SK-N-SH treated with all-trans-retinoic acid at 6 μM for 48 hours (cell line): ENCODE measurements around the gene DENR.

Source experiments
- ATAC-seq: fragments of 200-7000 bp; cut with Tn5 transposase; 3 replicates; pipeline ENCODE4 v1.9.1; 2020; ENCODE audit warnings: mild to moderate bottlenecking, moderate library complexity
- ARNTL ChIP-seq: fragments of 450-650 bp; formaldehyde crosslinking; IDR thresholded peaks from 2 replicates; pipeline ENCODE4 v1.5.0; 2020; ENCODE audit warnings: low read depth, mild to moderate bottlenecking, moderate library complexity, borderline replicate concordance
- BACH2 ChIP-seq: fragments of 250-450 bp; sonication (Bioruptor Pico); IDR thresholded peaks from 2 replicates; pipeline ENCODE4 v1.9.0; 2021; ENCODE audit warnings: mild to moderate bottlenecking, borderline replicate concordance
- CSDC2 ChIP-seq: fragments of 250-450 bp; sonication (Bioruptor Pico); IDR thresholded peaks from 2 replicates; pipeline ENCODE4 v1.5.0; 2020; ENCODE audit warnings: mild to moderate bottlenecking, moderate library complexity
- ESRRG ChIP-seq: fragments of 250-450 bp; sonication (Bioruptor Pico); IDR thresholded peaks from 2 replicates; pipeline ENCODE4 v1.6.1; 2021; ENCODE audit warnings: mild to moderate bottlenecking
- GLIS3 ChIP-seq: fragments of 250-450 bp; sonication (Bioruptor Pico); IDR thresholded peaks from 2 replicates; pipeline ENCODE4 v1.5.0; 2020; ENCODE audit warnings: mild to moderate bottlenecking, moderate library complexity
- ISL1 ChIP-seq: fragments of 250-450 bp; sonication (Bioruptor Pico); IDR thresholded peaks from 2 replicates; pipeline ENCODE4 v2.1.2; 2022; ENCODE audit warnings: mild to moderate bottlenecking, moderate library complexity
- PPARA ChIP-seq: fragments of 250-450 bp; sonication (Bioruptor Pico); IDR thresholded peaks from 2 replicates; pipeline ENCODE4 v1.5.0; 2020; ENCODE audit warnings: mild to moderate bottlenecking, borderline replicate concordance
- RARB ChIP-seq: fragments of 250-450 bp; sonication (Bioruptor Pico); IDR thresholded peaks from 2 replicates; pipeline ENCODE4 v1.8.0; 2021; ENCODE audit warnings: mild to moderate bottlenecking, moderate library complexity
- TCF4 ChIP-seq: fragments of 250-450 bp; sonication (Bioruptor Pico); IDR thresholded peaks from 2 replicates; pipeline ENCODE4 v1.8.0; 2021; ENCODE audit warnings: mild to moderate bottlenecking, moderate library complexity, borderline replicate concordance
- TOX ChIP-seq: fragments of 250-450 bp; sonication (Bioruptor Pico); IDR thresholded peaks from 2 replicates; pipeline ENCODE4 v1.8.0; 2021; ENCODE audit warnings: mild to moderate bottlenecking, moderate library complexity, borderline replicate concordance
- ZC3H10 ChIP-seq: fragments of 250-450 bp; sonication (Bioruptor Pico); IDR thresholded peaks from 2 replicates; pipeline ENCODE4 v1.5.1; 2021; ENCODE audit warnings: mild to moderate bottlenecking, moderate library complexity
- ZFP3 ChIP-seq: fragments of 250-450 bp; sonication (Bioruptor Pico); IDR thresholded peaks from 2 replicates; pipeline ENCODE4 v1.5.0; 2020; ENCODE audit warnings: mild to moderate bottlenecking, moderate library complexity
- ZFP30 ChIP-seq: fragments of 450-650 bp; formaldehyde crosslinking; IDR thresholded peaks from 2 replicates; pipeline ENCODE4 v1.5.0; 2022; ENCODE audit warnings: mild to moderate bottlenecking, moderate library complexity
- ZNF565 ChIP-seq: fragments of 450-650 bp; formaldehyde crosslinking; conservative IDR thresholded peaks from 2 replicates; pipeline ENCODE4 v1.5.0; 2020; ENCODE audit warnings: low read depth, mild to moderate bottlenecking, moderate library complexity
- ZNF70 ChIP-seq: fragments of 450-650 bp; formaldehyde crosslinking; IDR thresholded peaks from 2 replicates; pipeline ENCODE4 v1.5.0; 2020; ENCODE audit warnings: mild to moderate bottlenecking, moderate library complexity
- ZNF8 ChIP-seq: fragments of 450-650 bp; formaldehyde crosslinking; IDR thresholded peaks from 2 replicates; pipeline ENCODE4 v1.5.0; 2020; ENCODE audit warnings: mild to moderate bottlenecking, moderate library complexity
- TF ChIP-seq, protein P1 (sequence below): fragments of 250-450 bp; sonication (Bioruptor Pico); IDR thresholded peaks from 2 replicates; pipeline ENCODE4 v1.5.1; 2021; ENCODE audit warnings: mild to moderate bottlenecking, moderate library complexity
- TF ChIP-seq, protein P2 (sequence below): fragments of 250-450 bp; sonication (Bioruptor Pico); IDR thresholded peaks from 2 replicates; pipeline ENCODE4 v1.5.1; 2020; ENCODE audit warnings: low read depth, mild to moderate bottlenecking, moderate library complexity
- TF ChIP-seq, protein P3 (sequence below): fragments of 250-450 bp; sonication (Bioruptor Pico); IDR thresholded peaks from 2 replicates; pipeline ENCODE4 v1.8.0; 2020; ENCODE audit warnings: mild to moderate bottlenecking, moderate library complexity, borderline replicate concordance
- TF ChIP-seq, protein P4 (sequence below): fragments of 250-450 bp; sonication (Bioruptor Pico); IDR thresholded peaks from 2 replicates; pipeline ENCODE4 v1.8.0; 2021; ENCODE audit warnings: low read depth, mild to moderate bottlenecking, moderate library complexity, borderline replicate concordance
- TF ChIP-seq, protein P5 (sequence below): fragments of 250-450 bp; sonication (Bioruptor Pico); IDR thresholded peaks from 2 replicates; pipeline ENCODE4 v1.5.0; 2020; ENCODE audit warnings: mild to moderate bottlenecking, moderate library complexity

DENR gene

DNA sequence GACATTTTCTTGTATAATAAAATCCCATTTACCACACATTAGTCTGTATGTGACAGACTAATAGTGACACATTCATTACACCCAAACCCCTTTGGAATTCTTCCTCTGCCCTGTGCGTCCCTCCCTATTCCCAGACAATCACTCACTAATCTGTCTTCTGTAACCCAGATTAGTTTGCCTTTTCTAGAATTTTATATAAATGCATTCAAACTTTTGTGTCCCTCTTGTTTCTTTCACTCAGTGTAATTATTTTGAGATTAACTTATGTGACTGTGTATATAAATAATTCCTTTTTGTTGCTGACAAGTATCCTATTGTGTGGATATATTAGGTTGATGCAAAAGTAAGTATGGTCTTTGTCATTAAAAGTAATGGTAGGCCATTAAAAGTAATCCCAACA lies 55.0 kb downstream of the DENR start:
- no peak for ATAC-seq
- TF ChIP-seq ZFP30 (CRISPR knock-in tag) (no peak), CSDC2 (CRISPR knock-in tag) (no peak), TOX (no peak), ZC3H10 (CRISPR knock-in tag) (no peak), ZFP3 (CRISPR knock-in tag) (no peak), ZNF565 (CRISPR knock-in tag) (no peak)
- TF ChIP-seq, protein P1, sequence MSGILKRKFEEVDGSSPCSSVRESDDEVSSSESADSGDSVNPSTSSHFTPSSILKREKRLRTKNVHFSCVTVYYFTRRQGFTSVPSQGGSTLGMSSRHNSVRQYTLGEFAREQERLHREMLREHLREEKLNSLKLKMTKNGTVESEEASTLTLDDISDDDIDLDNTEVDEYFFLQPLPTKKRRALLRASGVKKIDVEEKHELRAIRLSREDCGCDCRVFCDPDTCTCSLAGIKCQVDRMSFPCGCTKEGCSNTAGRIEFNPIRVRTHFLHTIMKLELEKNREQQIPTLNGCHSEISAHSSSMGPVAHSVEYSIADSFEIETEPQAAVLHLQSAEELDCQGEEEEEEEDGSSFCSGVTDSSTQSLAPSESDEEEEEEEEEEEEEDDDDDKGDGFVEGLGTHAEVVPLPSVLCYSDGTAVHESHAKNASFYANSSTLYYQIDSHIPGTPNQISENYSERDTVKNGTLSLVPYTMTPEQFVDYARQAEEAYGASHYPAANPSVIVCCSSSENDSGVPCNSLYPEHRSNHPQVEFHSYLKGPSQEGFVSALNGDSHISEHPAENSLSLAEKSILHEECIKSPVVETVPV (CRISPR knock-in tag), result no peak

DNA sequence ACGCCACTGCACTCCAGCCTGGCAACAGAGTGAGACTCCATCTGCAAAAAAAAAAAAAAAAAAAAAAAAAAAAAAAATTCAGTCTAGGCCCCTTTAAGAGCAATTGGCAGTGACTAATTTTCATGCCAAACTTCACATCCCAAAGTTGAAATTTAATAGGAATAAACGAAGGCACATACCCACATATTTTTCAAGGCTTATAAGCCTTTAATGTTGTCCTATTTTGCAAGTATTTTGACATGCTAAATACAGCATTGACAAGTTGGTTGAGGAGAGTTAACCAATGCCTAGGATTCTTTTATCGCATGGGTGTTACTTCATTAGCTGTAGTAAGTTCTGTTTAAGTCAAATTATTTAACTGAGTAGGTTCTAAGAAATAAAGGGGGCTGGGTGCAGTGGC lies 59.2 kb downstream of the DENR start:
- no peak for ATAC-seq
- TF ChIP-seq GLIS3 (CRISPR knock-in tag), result no peak
- TF ChIP-seq ISL1 (CRISPR knock-in tag), result no peak
- no peak for TF ChIP-seq ARNTL
- TF ChIP-seq ZFP3 (CRISPR knock-in tag), result no peak
- no peak for TF ChIP-seq ZC3H10 (CRISPR knock-in tag)
- TF ChIP-seq PPARA, result no peak
- TF ChIP-seq ZNF8 (CRISPR knock-in tag), result no peak
- no peak for TF ChIP-seq ZNF70
- TF ChIP-seq TOX, result no peak
- TF ChIP-seq ESRRG (CRISPR knock-in tag), result no peak
- no peak for TF ChIP-seq BACH2
- no peak for TF ChIP-seq ZFP30 (CRISPR knock-in tag)
- TF ChIP-seq TCF4 (CRISPR knock-in tag), result no peak

DNA sequence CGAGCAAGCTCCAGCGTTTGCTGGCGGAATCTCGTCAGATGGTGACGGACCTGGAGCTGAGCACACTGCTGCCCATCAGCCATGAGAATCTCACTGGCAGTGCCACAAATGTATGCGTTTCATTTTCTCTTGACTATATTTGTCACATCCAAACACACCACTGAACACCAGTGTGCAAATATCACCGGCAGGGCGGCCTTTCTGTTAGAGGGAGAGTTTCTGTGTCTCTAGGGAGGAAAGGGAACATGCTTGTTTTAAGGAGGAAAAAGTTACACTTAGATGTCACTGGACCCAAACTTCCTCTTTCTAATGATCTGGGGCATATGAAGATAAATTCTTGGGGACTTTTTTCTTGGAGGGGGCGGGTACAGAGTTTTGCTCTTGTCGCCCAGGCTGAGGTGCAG lies 60.7 kb downstream of the DENR start:
- ATAC-seq, result no peak
- TF ChIP-seq RARB (no peak), ZNF8 (CRISPR knock-in tag) (no peak), GLIS3 (CRISPR knock-in tag) (no peak), TCF4 (CRISPR knock-in tag) (no peak), BACH2 (no peak), TOX (no peak), ZC3H10 (CRISPR knock-in tag) (no peak), ZFP3 (CRISPR knock-in tag) (no peak), ISL1 (CRISPR knock-in tag) (no peak), CSDC2 (CRISPR knock-in tag) (no peak), ARNTL (no peak), PPARA (no peak)
- TF ChIP-seq, protein P2, sequence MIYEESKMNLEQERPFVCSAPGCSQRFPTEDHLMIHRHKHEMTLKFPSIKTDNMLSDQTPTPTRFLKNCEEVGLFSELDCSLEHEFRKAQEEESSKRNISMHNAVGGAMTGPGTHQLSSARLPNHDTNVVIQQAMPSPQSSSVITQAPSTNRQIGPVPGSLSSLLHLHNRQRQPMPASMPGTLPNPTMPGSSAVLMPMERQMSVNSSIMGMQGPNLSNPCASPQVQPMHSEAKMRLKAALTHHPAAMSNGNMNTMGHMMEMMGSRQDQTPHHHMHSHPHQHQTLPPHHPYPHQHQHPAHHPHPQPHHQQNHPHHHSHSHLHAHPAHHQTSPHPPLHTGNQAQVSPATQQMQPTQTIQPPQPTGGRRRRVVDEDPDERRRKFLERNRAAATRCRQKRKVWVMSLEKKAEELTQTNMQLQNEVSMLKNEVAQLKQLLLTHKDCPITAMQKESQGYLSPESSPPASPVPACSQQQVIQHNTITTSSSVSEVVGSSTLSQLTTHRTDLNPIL (CRISPR knock-in tag), result no peak
- TF ChIP-seq, protein P3, sequence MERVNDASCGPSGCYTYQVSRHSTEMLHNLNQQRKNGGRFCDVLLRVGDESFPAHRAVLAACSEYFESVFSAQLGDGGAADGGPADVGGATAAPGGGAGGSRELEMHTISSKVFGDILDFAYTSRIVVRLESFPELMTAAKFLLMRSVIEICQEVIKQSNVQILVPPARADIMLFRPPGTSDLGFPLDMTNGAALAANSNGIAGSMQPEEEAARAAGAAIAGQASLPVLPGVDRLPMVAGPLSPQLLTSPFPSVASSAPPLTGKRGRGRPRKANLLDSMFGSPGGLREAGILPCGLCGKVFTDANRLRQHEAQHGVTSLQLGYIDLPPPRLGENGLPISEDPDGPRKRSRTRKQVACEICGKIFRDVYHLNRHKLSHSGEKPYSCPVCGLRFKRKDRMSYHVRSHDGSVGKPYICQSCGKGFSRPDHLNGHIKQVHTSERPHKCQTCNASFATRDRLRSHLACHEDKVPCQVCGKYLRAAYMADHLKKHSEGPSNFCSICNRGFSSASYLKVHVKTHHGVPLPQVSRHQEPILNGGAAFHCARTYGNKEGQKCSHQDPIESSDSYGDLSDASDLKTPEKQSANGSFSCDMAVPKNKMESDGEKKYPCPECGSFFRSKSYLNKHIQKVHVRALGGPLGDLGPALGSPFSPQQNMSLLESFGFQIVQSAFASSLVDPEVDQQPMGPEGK (CRISPR knock-in tag), result no peak
- TF ChIP-seq, protein P4, sequence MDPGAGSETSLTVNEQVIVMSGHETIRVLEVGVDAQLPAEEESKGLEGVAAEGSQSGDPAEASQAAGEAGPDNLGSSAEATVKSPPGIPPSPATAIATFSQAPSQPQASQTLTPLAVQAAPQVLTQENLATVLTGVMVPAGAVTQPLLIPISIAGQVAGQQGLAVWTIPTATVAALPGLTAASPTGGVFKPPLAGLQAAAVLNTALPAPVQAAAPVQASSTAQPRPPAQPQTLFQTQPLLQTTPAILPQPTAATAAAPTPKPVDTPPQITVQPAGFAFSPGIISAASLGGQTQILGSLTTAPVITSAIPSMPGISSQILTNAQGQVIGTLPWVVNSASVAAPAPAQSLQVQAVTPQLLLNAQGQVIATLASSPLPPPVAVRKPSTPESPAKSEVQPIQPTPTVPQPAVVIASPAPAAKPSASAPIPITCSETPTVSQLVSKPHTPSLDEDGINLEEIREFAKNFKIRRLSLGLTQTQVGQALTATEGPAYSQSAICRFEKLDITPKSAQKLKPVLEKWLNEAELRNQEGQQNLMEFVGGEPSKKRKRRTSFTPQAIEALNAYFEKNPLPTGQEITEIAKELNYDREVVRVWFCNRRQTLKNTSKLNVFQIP (CRISPR knock-in tag), result no peak
- TF ChIP-seq, protein P1 (CRISPR knock-in tag), result no peak

DNA sequence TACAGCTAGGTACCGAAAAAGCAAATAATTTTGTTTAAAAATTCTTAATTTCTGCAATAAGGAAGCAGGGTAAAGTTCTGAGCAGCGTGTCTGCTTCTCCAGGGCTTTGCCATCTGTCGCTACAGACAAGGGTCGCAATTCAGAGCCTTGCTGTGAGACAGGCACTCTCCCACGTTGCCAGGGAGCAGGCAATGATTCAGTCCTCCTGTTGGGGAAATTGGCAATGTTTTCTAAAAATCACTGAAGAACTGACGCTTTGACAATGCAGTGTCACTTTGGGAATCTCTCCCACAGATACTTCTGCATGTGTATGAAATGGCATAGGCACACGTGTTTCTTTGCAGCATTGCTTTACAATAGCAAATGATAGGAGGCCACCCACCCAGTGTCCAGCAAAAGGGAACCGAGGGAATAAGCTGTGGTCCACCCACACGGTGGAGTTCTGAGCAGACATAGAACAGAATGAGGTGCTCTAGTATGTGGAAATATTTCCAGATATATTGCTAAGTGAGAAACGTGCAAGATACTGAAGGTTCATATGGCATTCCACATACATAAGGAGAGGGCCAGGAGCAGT lies 66.7 kb downstream of the DENR start:
- TF ChIP-seq RARB (no peak), ZFP30 (CRISPR knock-in tag) (no peak), ISL1 (CRISPR knock-in tag) (no peak), TOX (no peak), TCF4 (CRISPR knock-in tag) (no peak), CSDC2 (CRISPR knock-in tag) (no peak)
- TF ChIP-seq, protein P4 (CRISPR knock-in tag), result no peak
- TF ChIP-seq, protein P1 (CRISPR knock-in tag), result no peak
- TF ChIP-seq, protein P5, sequence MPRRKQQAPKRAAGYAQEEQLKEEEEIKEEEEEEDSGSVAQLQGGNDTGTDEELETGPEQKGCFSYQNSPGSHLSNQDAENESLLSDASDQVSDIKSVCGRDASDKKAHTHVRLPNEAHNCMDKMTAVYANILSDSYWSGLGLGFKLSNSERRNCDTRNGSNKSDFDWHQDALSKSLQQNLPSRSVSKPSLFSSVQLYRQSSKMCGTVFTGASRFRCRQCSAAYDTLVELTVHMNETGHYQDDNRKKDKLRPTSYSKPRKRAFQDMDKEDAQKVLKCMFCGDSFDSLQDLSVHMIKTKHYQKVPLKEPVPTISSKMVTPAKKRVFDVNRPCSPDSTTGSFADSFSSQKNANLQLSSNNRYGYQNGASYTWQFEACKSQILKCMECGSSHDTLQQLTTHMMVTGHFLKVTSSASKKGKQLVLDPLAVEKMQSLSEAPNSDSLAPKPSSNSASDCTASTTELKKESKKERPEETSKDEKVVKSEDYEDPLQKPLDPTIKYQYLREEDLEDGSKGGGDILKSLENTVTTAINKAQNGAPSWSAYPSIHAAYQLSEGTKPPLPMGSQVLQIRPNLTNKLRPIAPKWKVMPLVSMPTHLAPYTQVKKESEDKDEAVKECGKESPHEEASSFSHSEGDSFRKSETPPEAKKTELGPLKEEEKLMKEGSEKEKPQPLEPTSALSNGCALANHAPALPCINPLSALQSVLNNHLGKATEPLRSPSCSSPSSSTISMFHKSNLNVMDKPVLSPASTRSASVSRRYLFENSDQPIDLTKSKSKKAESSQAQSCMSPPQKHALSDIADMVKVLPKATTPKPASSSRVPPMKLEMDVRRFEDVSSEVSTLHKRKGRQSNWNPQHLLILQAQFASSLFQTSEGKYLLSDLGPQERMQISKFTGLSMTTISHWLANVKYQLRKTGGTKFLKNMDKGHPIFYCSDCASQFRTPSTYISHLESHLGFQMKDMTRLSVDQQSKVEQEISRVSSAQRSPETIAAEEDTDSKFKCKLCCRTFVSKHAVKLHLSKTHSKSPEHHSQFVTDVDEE (CRISPR knock-in tag), result no peak

More for the DNA sequence above, 66.7 kb downstream of the DENR start:
- ATAC-seq, result no peak
